Breast epithelium (tissue), 4 donors: ENCODE results near the gene SLC39A7. TPM values are rescaled to one million over a fixed set of nuclear protein-coding genes. Genes with fewer than 3 reads are reported as not detected.

Experiments
- DNase-seq, 2 donors: peaks; one replicate each; pipeline ENCODE4 v3.0.0-alpha.2; 2019; ENCODE audit warnings: low spot score in 2 of 2
- H3K27ac ChIP-seq, 2 donors: fragments of 200-600 bp; sonication (generic) in 1 of 2; one replicate each; pipeline ENCODE4 v1.5.1; 2016 to 2019; ENCODE audit warnings: mild to moderate bottlenecking in 1 of 2
- H3K27me3 ChIP-seq, 2 donors: fragments of 200-600 bp; sonication (generic) in 1 of 2; one replicate each; pipeline versions ENCODE4 v1.5.1 to v1.6.0; 2017 to 2019; ENCODE audit warnings: control low read depth in 1 of 2, mild to moderate bottlenecking in 1 of 2
- H3K36me3 ChIP-seq: fragments of 200-600 bp; one replicate; pipeline ENCODE4 v1.5.1; 2019
- H3K4me1 ChIP-seq, 2 donors: fragments of 200-600 bp; sonication (generic); one replicate each; pipeline ENCODE4 v1.5.1; 2016 to 2019; ENCODE audit warnings: control low read depth in 1 of 2
- H3K4me3 ChIP-seq, 3 donors: fragments of 200-600 bp; sonication (generic); 1 replicate in 2 of 3; 2 replicates in 1 of 3; pipeline ENCODE4 v1.5.1; 2016 to 2019; ENCODE audit warnings: mild to moderate bottlenecking in 3 of 3, moderate library complexity in 2 of 3
- H3K9me3 ChIP-seq, 2 donors: fragments of 200-600 bp; sonication (generic) in 1 of 2; one replicate each; pipeline ENCODE4 v1.5.1; 2016 to 2019; ENCODE audit warnings: control low read depth in 1 of 2
- CTCF ChIP-seq, 3 donors: fragments of 450-650 bp; IDR thresholded peaks; one replicate each; pipeline ENCODE4 v1.5.1; 2016 to 2017; ENCODE audit warnings: antibody characterized with exemption in 3 of 3, mild to moderate bottlenecking in 3 of 3, moderate library complexity in 3 of 3
- POLR2A ChIP-seq: fragments of 450-650 bp; IDR thresholded peaks from one replicate; pipeline ENCODE4 v1.6.1; 2016; ENCODE audit warnings: antibody characterized with exemption, mild to moderate bottlenecking, moderate library complexity
- POLR2AphosphoS5 ChIP-seq, 3 donors: sonication (generic); formaldehyde crosslinking; IDR thresholded peaks; one replicate each; pipeline ENCODE4 v1.6.1; 2017; ENCODE audit warnings: antibody characterized with exemption in 3 of 3
- intact Hi-C: fragments of 100-400 bp; cut with DNase I; formaldehyde crosslinking; loops from one replicate; pipeline ENCODE4 v1.15.1; 2023; ENCODE audit warnings: low total_unique reads
- total RNA-seq, 3 donors: library from RNA; depleted of rRNA; stranded (reverse); fragments of >200 nt; gene quantifications; one replicate each; pipeline ENCODE4 v1.1.0, GENCODE V29; 2016

SLC39A7 gene
- total RNA-seq, 3 donors from 2014 or later: 55.0 to 79.3 (median 74.1) TPM

- Histone ChIP-seq H3K27ac (no peak overlapping the region), H3K9me3 (no peaks in the 10 kb centered on the region), H3K27me3 (no peaks in the 10 kb centered on the region), H3K4me3 (no peak overlapping the region), H3K4me1 (no peaks in the 10 kb centered on the region), H3K36me3 (no peaks in the 10 kb centered on the region)
- intact Hi-C loops: no loop called here
- no peak for DNase-seq
- TF ChIP-seq POLR2A: no peak
- TF ChIP-seq CTCF (IDR thresholded peaks at IDR 0.05): no peak
- TF ChIP-seq POLR2AphosphoS5 (IDR thresholded peaks at IDR 0.05): no peak
Measured at GRCh38 chr6:33185654-33186187, 14.9 kb upstream of the SLC39A7 start.

- H3K9me3 ChIP-seq: no peaks in the 10 kb centered on the region
- no peaks in the 10 kb centered on the region for H3K27me3 ChIP-seq
- H3K4me1 ChIP-seq: peaks cover 0 to 3% of the 10 kb centered on the region in 2 donors
- no peak overlapping the region for H3K27ac ChIP-seq
- DNase-seq: no peak
- intact Hi-C loops: no loop called here
- no peak for TF ChIP-seq CTCF (IDR thresholded peaks at IDR 0.05)
- no peak for TF ChIP-seq POLR2A
- no peak for TF ChIP-seq POLR2AphosphoS5 (IDR thresholded peaks at IDR 0.05)
- H3K4me3 ChIP-seq: no peak overlapping the region
- no peaks in the 10 kb centered on the region for H3K36me3 ChIP-seq
Measured at GRCh38 chr6:33187809-33188208, 12.9 kb upstream of the SLC39A7 start.

- TF ChIP-seq POLR2A (no peak), CTCF (IDR thresholded peaks at IDR 0.05) (no peak), POLR2AphosphoS5 (IDR thresholded peaks at IDR 0.05) (no peak)
- no peak overlapping the region for H3K27ac ChIP-seq
- DNase-seq: no peak
- intact Hi-C loops: no loop called here
- no peaks in the 10 kb centered on the region for H3K36me3 ChIP-seq
- H3K9me3 ChIP-seq: no peaks in the 10 kb centered on the region
- no peak overlapping the region for H3K4me3 ChIP-seq
- no peaks in the 10 kb centered on the region for H3K27me3 ChIP-seq
- peaks cover 0 to 3% of the 10 kb centered on the region in 2 donors for H3K4me1 ChIP-seq
Measured at GRCh38 chr6:33189164-33189563, 11.5 kb upstream of the SLC39A7 start.

- DNase-seq: no peak
- intact Hi-C loops: no loop called here
- TF ChIP-seq POLR2AphosphoS5 (IDR thresholded peaks at IDR 0.05): no peak
- TF ChIP-seq POLR2A: no peak
- Histone ChIP-seq H3K36me3 (no peaks in the 10 kb centered on the region), H3K4me1 (peaks cover 0 to 3% of the 10 kb centered on the region in 2 donors), H3K4me3 (no peak overlapping the region), H3K27ac (no peak overlapping the region), H3K27me3 (no peaks in the 10 kb centered on the region), H3K9me3 (no peaks in the 10 kb centered on the region)
Measured at GRCh38 chr6:33189625-33190448, 10.8 kb upstream of the SLC39A7 start.

GRCh38 chr6:33190504-33191107 lies 10.1 kb upstream of the SLC39A7 start:
- DNase-seq: no peak
- TF ChIP-seq POLR2A (no peak), POLR2AphosphoS5 (IDR thresholded peaks at IDR 0.05) (no peak), CTCF (IDR thresholded peaks at IDR 0.05) (no peak)
- Histone ChIP-seq H3K27me3 (no peaks in the 10 kb centered on the region), H3K27ac (no peak overlapping the region), H3K9me3 (no peaks in the 10 kb centered on the region), H3K36me3 (no peaks in the 10 kb centered on the region), H3K4me3 (no peak overlapping the region), H3K4me1 (peaks cover 0 to 3% of the 10 kb centered on the region in 2 donors)
- intact Hi-C loops: no loop called here
